K562 (cell line): ENCODE measurements around the gene ZNF267. TPM values are rescaled to one million over a fixed set of nuclear protein-coding genes. Genes with fewer than 3 reads are reported as not detected.

Source experiments
- ATAC-seq: fragments of 200-7000 bp; cut with Tn5 transposase; 3 replicates; pipeline ENCODE4 v1.9.1; 2020; ENCODE audit warnings: moderate library complexity
- Bru-seq: library from RNA; stranded (reverse); fragments of 400-500 nt; gene quantifications from one replicate; lab custom pipeline; 2021; lab: Mats Ljungman, UMichigan
- BruChase-seq, 2 experiments: library from RNA; stranded (reverse); fragments of 400-500 nt; gene quantifications; one replicate each; lab custom pipeline; 2021; lab: Mats Ljungman, UMichigan
- BruUV-seq: library from RNA; stranded (reverse); fragments of 400-500 nt; replicated peaks from 2 replicates; lab custom pipeline; 2021; lab: Mats Ljungman, UMichigan
- CTCF ChIA-PET: fragments of 300-600 bp; formaldehyde crosslinking; extraction: SDS; loops from one replicate; lab custom pipeline; 2021; ENCODE audit warnings: low intra/inter-chr PET ratio; lab: Yijun Ruan, JAX
- POLR2A ChIA-PET: fragments of 300-600, 350-650 bp; sonication (Branson Sonifier 250); formaldehyde crosslinking; extraction: SDS; loops from one replicate; lab custom pipeline; 2021; ENCODE audit warnings: antibody characterized with exemption, inconsistent platforms; lab: Yijun Ruan, JAX
- DNase-seq, 4 experiments: peaks; one replicate each; pipeline versions ENCODE4 v3.0.0 to v3.0.0-alpha.2; 2011 to 2018; ENCODE audit warnings: low spot score in 3 of 4, mixed read lengths in 3 of 4; ENCODE audit errors: extremely low read depth in 1 of 4
- FAIRE-seq: peaks from 2 replicates; lab custom pipeline; 2011; peaks lifted over from hg19 to GRCh38; lab: Jason Lieb, UNC
- H2AFZ ChIP-seq: 2 replicates; pipeline ENCODE4 v1.6.0; 2011; ENCODE audit warnings: low read depth, low read length, control low read depth, inconsistent platforms
- H3K27ac ChIP-seq: fragments of 200-600 bp; 3 replicates; pipeline ENCODE4 v1.8.0; 2011; ENCODE audit warnings: low read depth, mild to moderate bottlenecking, control low read depth, inconsistent platforms, low read length, moderate library complexity, mixed read lengths; ENCODE audit errors: extremely low read depth
- H3K27me3 ChIP-seq, 2 experiments: fragments of 300-600 bp in 1 of 2; 2 replicates in 1 of 2; 3 replicates in 1 of 2; pipeline versions ENCODE4 v1.6.0 to v1.8.0; 2011; ENCODE audit warnings: inconsistent platforms in 2 of 2, low read length in 2 of 2, mild to moderate bottlenecking in 1 of 2, mixed read lengths in 1 of 2, moderate library complexity in 1 of 2; ENCODE audit not compliant: control insufficient read depth in 2 of 2, insufficient read depth in 2 of 2
- H3K36me3 ChIP-seq: fragments of 300-600 bp; 3 replicates; pipeline ENCODE4 v1.8.0; 2011; ENCODE audit warnings: mild to moderate bottlenecking, low read length, inconsistent platforms; ENCODE audit not compliant: control insufficient read depth, insufficient read depth
- H3K4me1 ChIP-seq, 2 experiments: fragments of 200-600 bp in 1 of 2; replicated peaks in 1 of 2; 2 replicates in 1 of 2; 3 replicates in 1 of 2; pipeline versions ENCODE4 v1.5.1 to v1.8.0; 2011; ENCODE audit warnings: inconsistent platforms in 2 of 2, low read length in 2 of 2, mild to moderate bottlenecking in 1 of 2, mixed read lengths in 1 of 2, moderate library complexity in 1 of 2; ENCODE audit not compliant: control insufficient read depth in 2 of 2, insufficient read depth in 2 of 2
- H3K4me2 ChIP-seq: 2 replicates; pipeline ENCODE4 v1.6.1; 2011; ENCODE audit warnings: low read length, control low read depth, inconsistent platforms, mixed read lengths; ENCODE audit not compliant: insufficient read depth
- H3K4me3 ChIP-seq: fragments of 200-600 bp; sonication (generic), shearing (Covaris generic); 2 replicates; pipeline ENCODE4 v1.5.1; 2016; ENCODE audit warnings: control low read depth, inconsistent platforms
- H3K79me2 ChIP-seq: fragments of 200-600 bp; 3 replicates; pipeline ENCODE4 v1.8.0; 2011; ENCODE audit warnings: low read length, inconsistent platforms; ENCODE audit not compliant: control insufficient read depth, insufficient read depth
- H3K9ac ChIP-seq, 2 experiments: 2 replicates each; pipeline versions ENCODE4 v1.6.0 to v1.6.1; 2011; ENCODE audit warnings: low read depth in 2 of 2, low read length in 2 of 2, control low read depth in 1 of 2, inconsistent platforms in 1 of 2, mild to moderate bottlenecking in 1 of 2, mixed read lengths in 1 of 2; ENCODE audit not compliant: insufficient read depth in 1 of 2
- H3K9me1 ChIP-seq: one replicate; pipeline ENCODE4 v1.6.0; 2011; ENCODE audit warnings: inconsistent platforms, mild to moderate bottlenecking, low read length, moderate library complexity; ENCODE audit not compliant: control insufficient read depth, insufficient read depth
- H3K9me3 ChIP-seq: replicated peaks from 2 replicates; pipeline ENCODE4 v1.5.1; 2011; ENCODE audit warnings: low read depth, low read length, inconsistent platforms; ENCODE audit not compliant: control insufficient read depth, insufficient read depth
- H4K20me1 ChIP-seq: replicated peaks from 2 replicates; pipeline ENCODE4 v1.6.1; 2011; ENCODE audit warnings: low read length, inconsistent platforms, mixed read lengths; ENCODE audit not compliant: control insufficient read depth, insufficient read depth
- AFF1 ChIP-seq, 2 experiments: fragments of 450-650 bp; IDR thresholded peaks; 2 replicates each; pipeline ENCODE4 v1.6.1; 2018; ENCODE audit warnings: mild to moderate bottlenecking in 2 of 2, low read depth in 1 of 2; ENCODE audit not compliant: partially characterized antibody in 2 of 2
- EGR1 ChIP-seq: fragments of 450-650 bp; conservative IDR thresholded peaks from 2 replicates; pipeline ENCODE4 v1.6.1; 2017; ENCODE audit warnings: mild to moderate bottlenecking
- HMG20A ChIP-seq: fragments of 450-650 bp; formaldehyde crosslinking; conservative IDR thresholded peaks from 2 replicates; pipeline ENCODE4 v1.4.0; 2020; ENCODE audit warnings: mild to moderate bottlenecking, mixed read lengths
- MTF1 ChIP-seq: fragments of 250-450 bp; sonication (Bioruptor Pico); IDR thresholded peaks from 2 replicates; pipeline ENCODE4 v1.9.0; 2021; ENCODE audit warnings: moderate library complexity, mild to moderate bottlenecking, inconsistent platforms, borderline replicate concordance
- NCOA6 ChIP-seq: fragments of 450-650 bp; IDR thresholded peaks from 2 replicates; pipeline ENCODE4 v1.6.1; 2017; ENCODE audit warnings: mild to moderate bottlenecking
- NONO ChIP-seq, 2 experiments: fragments of 200-400 bp in 1 of 2; fragments of 450-650 bp in 1 of 2; formaldehyde crosslinking in 1 of 2; IDR thresholded peaks; 2 replicates each; pipeline ENCODE4 v1.6.1; 2017; ENCODE audit warnings: low read depth in 2 of 2, mild to moderate bottlenecking in 2 of 2, moderate library complexity in 2 of 2, low read length in 1 of 2
- STAT5A ChIP-seq: IDR thresholded peaks from 2 replicates; pipeline ENCODE4 v1.6.1; 2012; ENCODE audit warnings: low read length, inconsistent platforms, borderline replicate concordance
- SUPT5H ChIP-seq: fragments of 450-650 bp; IDR thresholded peaks from 2 replicates; pipeline ENCODE4 v1.6.1; 2016
- TAF1 ChIP-seq: IDR thresholded peaks from 2 replicates; pipeline ENCODE4 v1.6.1; 2011; ENCODE audit warnings: mild to moderate bottlenecking, low read length, moderate library complexity; ENCODE audit not compliant: insufficient read depth, control insufficient read depth, severe bottlenecking; ENCODE audit errors: extremely low read depth
- TRIM28 ChIP-seq: fragments of 450-650 bp; IDR thresholded peaks from 2 replicates; pipeline ENCODE4 v1.6.1; 2017
- XRCC3 ChIP-seq: fragments of 450-650 bp; IDR thresholded peaks from 2 replicates; pipeline ENCODE4 v1.6.1; 2017; ENCODE audit warnings: mild to moderate bottlenecking, moderate library complexity
- ZC3H4 ChIP-seq: sonication (generic); formaldehyde crosslinking; IDR thresholded peaks from 2 replicates; pipeline ENCODE4 v1.9.0; 2021; ENCODE audit warnings: missing genetic modification reagents, borderline replicate concordance
- WGBS: fragments of 100-300 bp; shearing (Covaris generic); methylation state at CpG from one replicate; pipeline ENCODE4 v1.1.6; 2016; ENCODE audit warnings: low coverage, mixed read lengths; ENCODE audit not compliant: insufficient coverage; ENCODE audit errors: missing lambda C conversion rate; 5-methylcytosine and 5-hydroxymethylcytosine counted together
- in situ Hi-C: fragments of 300-500 bp; cut with MboI; formaldehyde crosslinking; loops from 4 replicates; pipeline ENCODE4 v1.15.0; 2018; ENCODE audit warnings: inconsistent platforms, mixed read lengths
- intact Hi-C: fragments of 100-400 bp; cut with micrococcal nuclease; formaldehyde crosslinking; loops from 2 replicates; pipeline ENCODE4 v1.14.2; 2022
- long read RNA-seq, 3 experiments: library from polyadenylated mRNA in 2 of 3; library from RNA in 1 of 3; unstranded in 2 of 3; stranded (forward) in 1 of 3; transcript quantifications; one replicate each; pipeline ENCODE4 v2.0.0, GENCODE V29; 2019 to 2022
- polyA minus RNA-seq, 3 experiments: library from RNA; depleted of rRNA, polyadenylated mRNA; stranded (reverse); fragments of >200 nt; gene quantifications; 2 replicates each; pipeline ENCODE4 v1.2.3, GENCODE V29; 2011
- polyA plus RNA-seq, 8 experiments: library from polyadenylated mRNA; depleted of rRNA in 4 of 8; stranded (reverse) in 5 of 8; unstranded in 3 of 8; fragments of >200 nt; fragmentation: Nextera tagmentation in 2 of 8; fragmentation: Illumina TruSeq in 1 of 8; extraction: Ambion mirVana in 2 of 8; extraction: Trizol in 1 of 8; gene quantifications; 2 replicates each; pipeline versions ENCODE4 v1.2.1 to v1.2.3, GENCODE V29; 2011 to 2014; ENCODE audit warnings: inconsistent platforms in 1 of 8, missing spikeins in 1 of 8
- total RNA-seq, 7 experiments: library from RNA; depleted of rRNA in 6 of 7; stranded (reverse); fragments of >200 nt in 6 of 7; fragmentation: Illumina TruSeq in 2 of 7; extraction: Trizol in 2 of 7; gene quantifications; 2 replicates each; pipeline versions ENCODE4 v1.2.1 to v1.2.3, GENCODE V29; 2011 to 2021; ENCODE audit warnings: low replicate concordance in 1 of 7

Gene ZNF267
- total RNA-seq (2011; cell fraction: chromatin; rRNA removed; ENCODE audit: low replicate concordance), result 24.7 and 44.0 TPM in 2 replicates
- 17.0 and 25.0 TPM in 2 replicates for total RNA-seq (2011; cell fraction: nucleolus; rRNA removed)
- total RNA-seq (2011; cell fraction: nucleoplasm; rRNA removed), result 25.1 and 28.1 TPM in 2 replicates
- total RNA-seq (2014; rRNA removed), result 14.2 and 18.2 TPM in 2 replicates
- total RNA-seq (2014; rRNA removed; fragmentation: Illumina TruSeq; extraction: Trizol), result 34.5 and 40.8 TPM in 2 replicates
- 35.1 and 38.8 TPM in 2 replicates for total RNA-seq (2015; rRNA removed; fragmentation: Illumina TruSeq; extraction: Trizol)
- total RNA-seq (2021), result 24.6 and 29.1 TPM in 2 replicates
- 16.0 and 21.4 TPM in 2 replicates for polyA plus RNA-seq (2011; rRNA removed)
- polyA plus RNA-seq (2011; cell fraction: cytosol; rRNA removed), result 3.5 and 6.0 TPM in 2 replicates
- polyA plus RNA-seq (2011; cell fraction: nucleus; rRNA removed), result 9.2 and 12.6 TPM in 2 replicates
- polyA plus RNA-seq (2012), result 12.6 and 14.4 TPM in 2 replicates
- polyA plus RNA-seq (2014; fragmentation: Illumina TruSeq; extraction: Trizol), result 19.2 and 21.5 TPM in 2 replicates
- 10 to 100 TPM; 18.1 to 22.2 TPM for polyA plus RNA-seq (2014; fragmentation: Nextera tagmentation; extraction: Ambion mirVana)
- polyA plus RNA-seq (2014; rRNA removed), result 13.0 and 14.6 TPM in 2 replicates
- 43.3 and 47.1 TPM in 2 replicates for polyA minus RNA-seq (2011; rRNA and poly(A)+ RNA removed)
- polyA minus RNA-seq (2011; cell fraction: cytosol; rRNA and poly(A)+ RNA removed), result 12.4 and 13.0 TPM in 2 replicates
- polyA minus RNA-seq (2011; cell fraction: nucleus; rRNA and poly(A)+ RNA removed), result 33.3 and 40.5 TPM in 2 replicates
- percentile 95 among the genes with signal in this experiment for Bru-seq, nascent RNA
- BruChase-seq, experiment 1, labeled RNA remaining after a 2-hour chase, result percentile 88 among the genes with signal in this experiment
- BruChase-seq, experiment 2, labeled RNA remaining after a 6-hour chase, result percentile 84 among the genes with signal in this experiment
- long read RNA-seq, experiment 1, full-length matches to known transcripts, result 88 of 103 reads
- long read RNA-seq, experiment 1, partial matches to known transcripts, result 4 of 103 reads
- long read RNA-seq, experiment 1, other reads (novel, unspliced or antisense), result 11 of 103 reads
- long read RNA-seq, experiment 2, full-length matches to known transcripts, result 9 of 13 reads
- long read RNA-seq, experiment 2, partial matches to known transcripts, result 0 of 13 reads
- long read RNA-seq, experiment 2, other reads (novel, unspliced or antisense), result 4 of 13 reads
- long read RNA-seq, experiment 3, full-length matches to known transcripts, result 14 of 16 reads
- long read RNA-seq, experiment 3, partial matches to known transcripts, result 0 of 16 reads
- long read RNA-seq, experiment 3, other reads (novel, unspliced or antisense), result 2 of 16 reads

DNA sequence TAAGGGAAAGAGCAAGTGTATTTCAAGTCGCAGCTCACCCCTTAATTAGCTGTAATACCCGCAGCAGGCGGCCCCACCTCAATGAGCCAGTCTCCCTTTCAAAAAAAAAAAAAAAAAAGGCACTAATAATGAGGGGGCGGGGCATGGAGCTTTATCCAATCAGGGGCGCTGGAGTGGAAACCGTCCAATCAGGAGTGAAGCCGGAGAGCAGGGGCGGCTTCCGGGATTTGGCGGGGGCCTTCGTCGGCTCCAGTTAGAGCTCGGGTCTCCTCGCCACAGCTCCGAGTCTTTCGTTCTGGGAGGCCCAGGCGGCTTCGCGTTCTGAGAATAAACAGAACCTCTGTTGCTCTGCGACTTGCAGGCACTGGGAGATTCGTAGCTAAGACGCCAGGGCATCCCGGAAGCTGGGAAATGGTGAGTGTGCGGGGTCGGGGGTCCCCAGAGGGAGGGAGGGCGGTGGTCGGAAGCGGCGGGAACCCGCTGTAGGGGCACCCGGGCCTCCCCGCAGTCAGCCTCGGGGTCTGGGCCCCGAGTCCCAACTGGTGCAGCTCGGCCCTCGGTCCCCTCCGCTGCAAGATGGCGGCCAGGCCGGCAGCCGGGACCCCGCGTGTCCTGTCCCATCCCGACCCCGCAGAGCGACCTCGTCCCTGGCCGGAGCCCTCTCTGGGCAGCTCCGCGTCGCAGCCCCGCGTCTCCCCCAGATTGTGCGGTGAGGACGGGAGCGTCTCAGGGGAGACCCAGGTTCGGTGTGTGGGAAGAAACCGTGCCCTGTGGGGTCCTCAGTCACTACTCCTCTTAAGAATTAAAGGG is at the start of gene ZNF267:
Gene ZNF267, plus strand, starts transcription at position 252 of the 810 bp plus-strand sequence. Its CDS starts 160 bp downstream, at position 412.
- H3K36me3 ChIP-seq, result peaks cover 38% of the 10 kb centered on the region
- peaks cover 21% of the 10 kb centered on the region for H4K20me1 ChIP-seq
- H3K9ac ChIP-seq, result peak within 1 kb of the TSS; percentile 99
- POLR2A ChIA-PET, result interaction anchor here (0.5 to 1.4 kb wide), 13 partner anchors 8 to 1804 kb away, joined by 3 to 4 read pairs (median 3); partner anchors contain the start of gene RUSF1
- FAIRE-seq (peak; percentile 80), DNase-seq (peak; percentile 95 to 98 (median 98)), ATAC-seq (peak; percentile 93)
- H3K27ac ChIP-seq, result peak within 1 kb of the TSS; percentile 98
- no peaks in the 10 kb centered on the region for H3K9me1 ChIP-seq
- H2AFZ ChIP-seq, result peak within 1 kb of the TSS; percentile 85
- peak within 1 kb of the TSS; percentile 92 for H3K4me2 ChIP-seq
- peaks cover 10 to 37% of the 10 kb centered on the region in 2 experiments for H3K4me1 ChIP-seq
- peaks cover 52% of the 10 kb centered on the region for H3K79me2 ChIP-seq
- H3K9me3 ChIP-seq, result 0 out of 2 replicates have a peak, but pooled peaks cover 2% of the 10 kb centered on the region
- no TSS peak for BruUV-seq
- no peaks in the 10 kb centered on the region for H3K27me3 ChIP-seq
- H3K4me3 ChIP-seq, result peak within 1 kb of the TSS; percentile 98
- CTCF ChIA-PET, result no interaction called here
- intact Hi-C loops, result loop anchor here (10.0 kb wide), 1 partner anchor 489 kb away; no protein-coding TSS in a partner anchor
- 0% methylated on average over 37 of the region's 57 CpGs for WGBS
- in situ Hi-C loops, result loop anchor here (25.0 kb wide), 1 partner anchor 911 kb away; the partner anchor contains the start of gene SETD1A
- TF ChIP-seq NCOA6, result no peak
- TF ChIP-seq NONO (IDR thresholded peaks at IDR 0.05; ENCODE audit: low read depth in 2 of 2, low read length in 1 of 2), result no peak
- no peak for TF ChIP-seq AFF1 (IDR thresholded peaks at IDR 0.05; ENCODE audit: low read depth in 1 of 2, partially characterized antibody in 2 of 2)
- no peak for TF ChIP-seq XRCC3
- no peak for TF ChIP-seq ZC3H4 (CRISPR knock-in tag)
- TF ChIP-seq MTF1 (CRISPR knock-in tag), result no peak
- peak; percentile 60 for TF ChIP-seq EGR1
- no peak for TF ChIP-seq STAT5A
- 0 out of 2 replicates have a peak, but pooled peaks have one; percentile 37 for TF ChIP-seq HMG20A
- peak; percentile 93 for TF ChIP-seq SUPT5H
- TF ChIP-seq TRIM28, result no peak
- peak; percentile 87 for TF ChIP-seq TAF1
